ENCODE results near the gene WAPL.
"Not testable (repeated sequence)": the region's sequence is repeated elsewhere in the genome, so short reads cannot be mapped to it uniquely, and the experiment has no call there.

The WAPL gene

GRCh38 chr10:86521678-86522509 lies at the start of gene WAPL:
Gene WAPL, minus strand, starts transcription at chr10:86521792. Its CDS starts 3,723 bp downstream, at chr10:86518069.
- DNase-seq (ENCODE audit: low read depth), result peak; percentile 95

GRCh38 chr10:86569335-86569734 lies 47.7 kb upstream of the WAPL start:
- DNase-seq (ENCODE audit: low read depth), result no peak

- DNase-seq (ENCODE audit: low read depth), result not testable (repeated sequence)
Measured at GRCh38 chr10:86566518-86566917, 44.9 kb upstream of the WAPL start.

DNA sequence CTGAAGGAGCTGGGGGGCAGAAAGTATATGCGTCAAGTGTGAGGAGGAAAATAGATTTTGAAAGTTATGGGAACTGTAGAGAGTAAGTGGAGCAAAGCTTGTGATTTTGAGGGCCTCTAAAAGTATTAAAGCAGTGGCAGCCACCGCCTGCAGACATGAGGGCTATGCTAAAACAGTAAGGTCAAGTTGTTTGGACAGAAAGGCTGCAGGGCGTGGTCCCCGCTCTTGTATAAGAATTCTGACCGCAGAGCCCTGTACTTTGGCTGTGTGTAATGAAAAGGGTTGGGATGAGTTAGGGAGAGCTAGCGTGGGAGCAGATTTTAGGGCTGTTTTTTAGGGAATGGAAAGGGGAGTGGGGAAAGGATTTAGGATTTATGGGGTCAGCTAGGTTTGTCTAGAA lies 41.7 kb upstream of the WAPL start:
- not testable (repeated sequence) for DNase-seq (ENCODE audit: low read depth)

DNA sequence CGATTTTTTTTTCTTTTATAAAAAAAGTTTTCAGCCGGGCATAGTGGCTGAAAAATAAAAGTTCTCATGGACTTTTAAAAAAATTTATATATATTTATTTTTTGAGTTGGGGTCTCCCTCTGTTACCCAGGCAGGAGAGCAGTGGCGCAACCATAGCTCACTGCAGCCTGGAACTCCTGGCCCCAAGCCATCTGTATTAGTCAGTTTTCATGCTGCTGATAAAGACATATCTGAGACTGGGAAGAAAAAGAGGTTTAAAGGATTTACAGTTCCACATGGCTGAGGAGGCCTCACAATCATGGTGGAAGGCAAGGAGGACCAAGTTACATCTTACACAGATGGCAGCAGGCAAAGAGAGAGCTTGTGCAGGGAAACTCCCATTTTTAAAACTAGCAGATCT lies 37.1 kb upstream of the WAPL start:
- not testable (repeated sequence) for DNase-seq (ENCODE audit: low read depth)

GRCh38 chr10:86556933-86557649 lies 35.5 kb upstream of the WAPL start:
- no peak for DNase-seq (ENCODE audit: low read depth)

DNA sequence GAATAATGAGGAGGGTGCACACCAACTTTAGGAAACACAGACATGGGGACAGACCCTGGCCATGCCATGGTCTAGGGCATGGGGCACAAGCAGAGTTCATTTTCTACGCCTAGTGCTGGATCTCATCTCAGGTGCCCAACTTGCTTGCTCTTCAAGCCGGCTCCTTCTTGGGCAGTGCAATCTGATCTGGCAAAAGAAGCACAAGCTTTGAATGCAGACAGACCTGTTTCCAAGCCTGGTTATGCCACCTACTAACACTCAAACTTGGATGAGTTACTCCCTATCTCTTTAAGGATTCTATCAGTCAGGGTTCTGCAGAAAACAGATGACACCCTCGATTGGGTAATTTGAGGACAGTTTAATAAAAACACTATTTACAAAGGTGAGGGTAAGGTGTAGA lies 34.9 kb upstream of the WAPL start:
- DNase-seq (ENCODE audit: low read depth), result no peak

DNA sequence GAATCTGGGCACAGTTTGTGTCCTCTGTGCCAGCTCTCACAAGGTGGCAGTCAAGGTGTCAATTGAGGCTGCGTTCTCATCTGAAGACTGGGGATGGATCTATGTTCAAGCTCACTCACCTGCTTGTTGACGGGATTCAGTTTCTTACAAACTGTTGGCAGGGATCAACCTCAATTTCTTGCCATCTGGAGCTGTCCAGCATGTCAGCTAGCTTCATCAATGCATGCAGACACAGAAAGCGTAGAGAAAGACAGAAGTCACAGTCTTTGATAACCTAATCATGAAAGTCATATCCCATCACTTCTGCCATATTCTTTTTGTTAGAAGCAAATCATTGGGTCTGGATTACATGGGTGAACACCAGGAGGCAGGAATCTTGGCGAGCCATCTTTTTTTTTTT lies 32.0 kb upstream of the WAPL start:
- no peak for DNase-seq (ENCODE audit: low read depth)

DNA sequence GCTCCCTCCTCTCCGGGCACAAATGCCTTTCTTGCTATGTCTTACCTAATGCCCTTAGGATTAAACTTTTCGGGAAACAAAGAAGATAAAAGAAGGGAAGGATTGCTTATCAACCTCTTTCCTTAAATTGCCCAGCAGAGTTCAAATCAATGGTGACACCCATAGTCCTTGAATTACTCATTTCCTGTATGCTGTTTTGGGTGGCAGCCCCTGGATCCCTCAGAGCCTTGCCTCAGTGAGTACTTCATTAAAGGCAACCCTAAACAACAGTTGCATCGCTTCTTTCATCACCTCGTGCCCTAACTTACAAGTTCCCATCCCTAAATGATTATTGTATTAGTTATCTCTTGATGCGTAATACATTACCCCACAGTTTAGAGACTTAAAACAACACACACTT lies 31.6 kb upstream of the WAPL start:
- no peak for DNase-seq (ENCODE audit: low read depth)

DNA sequence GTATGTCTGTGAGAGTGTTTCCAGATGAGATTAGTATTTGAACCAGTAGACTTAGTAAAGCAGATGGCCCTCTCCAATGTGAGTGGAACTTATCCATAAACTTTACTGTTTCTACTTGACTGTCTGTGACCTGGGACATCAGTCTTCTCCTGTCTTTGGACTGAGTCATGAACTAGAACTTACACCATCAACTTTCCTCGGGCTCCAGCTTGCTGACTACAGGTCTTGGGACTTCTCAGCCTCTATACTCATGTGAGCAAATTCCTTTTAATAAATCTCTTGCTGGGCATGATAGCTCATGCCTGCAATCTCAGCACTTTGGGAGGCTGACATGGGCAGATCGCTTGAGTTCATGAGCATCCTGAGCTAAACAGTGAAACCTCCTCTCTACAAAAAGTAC lies 25.7 kb upstream of the WAPL start:
- DNase-seq (ENCODE audit: low read depth), result no peak

DNA sequence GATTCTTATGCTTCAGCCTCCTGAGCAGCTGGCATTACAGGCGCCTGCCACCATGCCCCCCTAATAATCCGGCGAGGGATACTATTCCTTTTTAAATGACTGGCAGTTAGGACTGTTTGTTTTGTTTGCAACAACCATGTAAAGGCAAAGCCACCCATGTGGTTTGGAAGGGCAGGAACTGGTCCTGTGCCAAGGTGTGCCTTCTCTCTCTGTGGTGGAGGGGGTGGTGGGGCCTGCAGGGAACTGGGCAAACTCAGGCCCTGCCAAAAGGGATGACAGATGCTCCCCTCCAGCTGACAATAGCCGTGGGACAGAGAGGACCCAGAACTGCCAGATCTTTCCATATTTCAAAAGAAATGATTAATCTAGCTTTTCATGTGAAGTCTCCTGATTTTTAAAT lies 23.5 kb upstream of the WAPL start:
- DNase-seq (ENCODE audit: low read depth), result no peak

GRCh38 chr10:86540016-86540415 lies 18.4 kb upstream of the WAPL start:
- DNase-seq (ENCODE audit: low read depth), result no peak

DNA sequence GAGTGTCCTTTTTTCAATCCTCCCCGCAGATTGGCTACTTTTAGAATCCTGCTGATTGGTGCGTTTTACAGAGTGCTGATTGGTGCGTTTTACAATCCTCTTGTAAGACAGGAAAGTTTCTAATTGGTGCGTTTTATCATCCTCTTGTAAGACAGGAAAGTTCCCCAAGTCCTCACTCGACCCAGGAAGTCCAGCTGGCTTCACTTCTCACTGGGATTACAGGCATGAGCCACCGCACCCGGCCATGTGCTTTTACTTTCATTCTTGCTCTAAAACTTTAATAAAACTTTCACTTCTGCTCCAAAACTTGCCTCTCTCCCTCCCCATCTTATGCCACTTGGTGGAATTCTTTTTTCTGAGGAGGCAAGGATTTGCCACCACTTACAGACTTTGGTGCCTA lies 17.0 kb upstream of the WAPL start:
- no peak for DNase-seq (ENCODE audit: low read depth)

GRCh38 chr10:86538040-86538439 lies 16.4 kb upstream of the WAPL start:
- DNase-seq (ENCODE audit: low read depth), result not testable (repeated sequence)

- DNase-seq (ENCODE audit: low read depth), result peak; percentile 34
Measured at GRCh38 chr10:86536294-86536861, 14.8 kb upstream of the WAPL start.

DNA sequence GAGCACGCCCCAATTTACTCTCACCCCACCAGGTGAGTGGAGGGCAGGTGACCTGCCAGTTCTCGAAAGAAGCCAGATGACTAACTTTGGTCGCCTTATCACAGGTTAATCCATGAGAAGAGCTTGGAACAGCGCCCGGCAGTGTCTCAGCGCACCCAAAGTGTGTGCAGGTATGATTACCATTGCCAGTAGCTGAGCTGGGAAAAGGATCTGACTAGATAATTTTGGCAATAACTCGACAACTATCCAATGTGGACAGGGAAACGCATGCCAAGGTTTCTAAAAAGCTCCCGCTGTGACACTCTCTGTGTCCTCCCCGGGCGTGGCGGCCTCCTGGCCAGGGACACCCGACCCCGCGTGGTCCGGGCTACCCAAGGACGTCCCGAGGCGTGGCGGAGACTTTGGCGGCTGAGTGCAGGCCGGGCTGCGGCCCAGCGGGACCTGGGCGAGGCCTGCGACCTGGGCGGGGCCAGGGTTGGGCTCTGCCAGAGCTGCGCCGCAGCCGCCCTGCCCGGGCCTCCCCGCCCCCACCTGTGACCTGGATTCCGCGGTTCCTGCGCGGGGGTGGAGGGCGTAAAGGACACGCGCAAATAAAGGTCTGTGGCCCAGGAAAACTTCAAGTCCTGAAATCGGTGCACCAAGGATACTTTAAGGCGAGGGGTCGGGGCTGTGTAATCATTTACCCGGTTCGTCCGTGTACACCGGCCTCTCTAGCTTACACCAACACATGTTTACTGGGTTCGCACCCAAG lies 13.7 kb upstream of the WAPL start:
- peak; percentile 22 for DNase-seq (ENCODE audit: low read depth)

- no peak for DNase-seq (ENCODE audit: low read depth)
Measured at GRCh38 chr10:86533328-86533727, 11.7 kb upstream of the WAPL start.

GRCh38 chr10:86528736-86529135 lies 7.1 kb upstream of the WAPL start:
- DNase-seq (ENCODE audit: low read depth), result not testable (repeated sequence)

DNA sequence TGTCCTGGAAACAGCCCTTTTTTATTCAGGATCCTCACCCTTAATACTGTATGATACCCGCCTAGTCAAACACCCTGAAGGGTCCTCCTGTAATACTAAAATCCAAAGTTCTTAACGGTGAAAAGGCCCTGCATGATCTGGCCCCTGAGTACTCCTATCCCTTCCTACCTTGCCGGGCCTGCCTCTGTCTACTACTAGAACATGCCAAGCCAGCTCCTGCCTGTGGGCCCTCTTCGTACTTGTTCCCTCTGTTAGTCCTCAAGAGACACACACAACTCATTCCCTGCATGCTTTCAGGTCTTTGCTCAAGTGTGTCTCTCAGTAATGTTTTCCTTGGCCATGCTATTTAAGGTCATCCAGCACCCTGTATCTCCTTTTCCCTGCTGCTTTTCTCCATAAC lies 5.0 kb upstream of the WAPL start:
- DNase-seq (ENCODE audit: low read depth), result no peak

DNA sequence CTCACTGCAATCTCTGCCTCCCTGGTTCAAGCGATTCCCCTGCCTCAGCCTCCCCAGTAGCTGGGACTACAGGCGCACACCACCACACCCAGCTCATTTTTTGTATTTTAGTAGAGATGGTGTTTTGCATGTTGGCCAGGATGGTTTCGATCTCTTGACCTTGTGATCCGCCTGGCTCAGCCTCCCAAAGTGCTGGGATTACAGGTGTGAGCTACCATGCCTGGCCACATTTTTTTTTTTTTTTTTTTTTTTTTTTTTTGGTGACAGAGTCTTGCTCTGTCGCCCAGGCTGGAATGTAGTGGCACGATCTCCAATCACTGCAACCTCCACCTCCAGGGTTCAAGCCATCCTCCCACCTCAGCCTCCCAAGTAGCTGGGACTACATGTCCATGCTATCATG lies 4.1 kb upstream of the WAPL start:
- not testable (repeated sequence) for DNase-seq (ENCODE audit: low read depth)

- DNase-seq (ENCODE audit: low read depth), result no peak
Measured at GRCh38 chr10:86524225-86524962, 2.8 kb upstream of the WAPL start.

- no peak for DNase-seq (ENCODE audit: low read depth)
Measured at GRCh38 chr10:86523348-86523747, 1.8 kb upstream of the WAPL start.

Measured in activated T-cell treated with anti-CD3 and anti-CD28 coated beads for 48 hours (primary cell).